ENCODE results near the gene NOTCH3.

The NOTCH3 gene

GRCh38 chr19:15185188-15185587 lies 15.6 kb downstream of the NOTCH3 start:
- H3K27ac ChIP-seq = no peak overlapping the region
- TF ChIP-seq ZFX (IDR thresholded peaks at IDR 0.05; ENCODE audit: borderline replicate concordance) = no peak
- TF ChIP-seq, protein P1, sequence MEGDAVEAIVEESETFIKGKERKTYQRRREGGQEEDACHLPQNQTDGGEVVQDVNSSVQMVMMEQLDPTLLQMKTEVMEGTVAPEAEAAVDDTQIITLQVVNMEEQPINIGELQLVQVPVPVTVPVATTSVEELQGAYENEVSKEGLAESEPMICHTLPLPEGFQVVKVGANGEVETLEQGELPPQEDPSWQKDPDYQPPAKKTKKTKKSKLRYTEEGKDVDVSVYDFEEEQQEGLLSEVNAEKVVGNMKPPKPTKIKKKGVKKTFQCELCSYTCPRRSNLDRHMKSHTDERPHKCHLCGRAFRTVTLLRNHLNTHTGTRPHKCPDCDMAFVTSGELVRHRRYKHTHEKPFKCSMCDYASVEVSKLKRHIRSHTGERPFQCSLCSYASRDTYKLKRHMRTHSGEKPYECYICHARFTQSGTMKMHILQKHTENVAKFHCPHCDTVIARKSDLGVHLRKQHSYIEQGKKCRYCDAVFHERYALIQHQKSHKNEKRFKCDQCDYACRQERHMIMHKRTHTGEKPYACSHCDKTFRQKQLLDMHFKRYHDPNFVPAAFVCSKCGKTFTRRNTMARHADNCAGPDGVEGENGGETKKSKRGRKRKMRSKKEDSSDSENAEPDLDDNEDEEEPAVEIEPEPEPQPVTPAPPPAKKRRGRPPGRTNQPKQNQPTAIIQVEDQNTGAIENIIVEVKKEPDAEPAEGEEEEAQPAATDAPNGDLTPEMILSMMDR (IDR thresholded peaks at IDR 0.05) = no peak

- TF ChIP-seq ZFX (IDR thresholded peaks at IDR 0.05; ENCODE audit: borderline replicate concordance) = no peak
- TF ChIP-seq, protein P1 (IDR thresholded peaks at IDR 0.05) = no peak
- no peak overlapping the region for H3K27ac ChIP-seq
Measured at GRCh38 chr19:15184776-15185175, 16.0 kb downstream of the NOTCH3 start.

DNA sequence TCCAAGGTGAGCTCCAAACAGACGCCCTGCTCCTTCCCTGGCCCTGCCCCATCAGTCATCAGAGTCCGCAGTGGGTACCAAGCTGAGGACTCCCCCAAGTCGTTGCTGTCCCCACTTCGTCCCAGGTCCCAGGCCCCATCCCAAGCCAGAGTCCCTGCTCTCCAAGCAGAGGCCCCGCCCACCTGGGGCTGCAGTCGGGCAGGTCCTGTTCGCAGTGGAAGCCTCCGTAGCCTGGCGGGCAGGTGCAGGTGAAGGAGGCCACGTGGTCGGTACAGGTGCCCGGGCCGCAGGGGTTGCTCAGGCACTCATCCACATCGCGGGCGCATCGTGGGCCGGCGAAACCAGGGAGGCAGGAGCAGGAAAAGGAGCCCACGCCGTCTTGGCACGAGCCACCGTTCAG lies 19.4 kb downstream of the NOTCH3 start:
- no peak for TF ChIP-seq ZFX (IDR thresholded peaks at IDR 0.05; ENCODE audit: borderline replicate concordance)
- TF ChIP-seq, protein P1 (IDR thresholded peaks at IDR 0.05) = no peak

DNA sequence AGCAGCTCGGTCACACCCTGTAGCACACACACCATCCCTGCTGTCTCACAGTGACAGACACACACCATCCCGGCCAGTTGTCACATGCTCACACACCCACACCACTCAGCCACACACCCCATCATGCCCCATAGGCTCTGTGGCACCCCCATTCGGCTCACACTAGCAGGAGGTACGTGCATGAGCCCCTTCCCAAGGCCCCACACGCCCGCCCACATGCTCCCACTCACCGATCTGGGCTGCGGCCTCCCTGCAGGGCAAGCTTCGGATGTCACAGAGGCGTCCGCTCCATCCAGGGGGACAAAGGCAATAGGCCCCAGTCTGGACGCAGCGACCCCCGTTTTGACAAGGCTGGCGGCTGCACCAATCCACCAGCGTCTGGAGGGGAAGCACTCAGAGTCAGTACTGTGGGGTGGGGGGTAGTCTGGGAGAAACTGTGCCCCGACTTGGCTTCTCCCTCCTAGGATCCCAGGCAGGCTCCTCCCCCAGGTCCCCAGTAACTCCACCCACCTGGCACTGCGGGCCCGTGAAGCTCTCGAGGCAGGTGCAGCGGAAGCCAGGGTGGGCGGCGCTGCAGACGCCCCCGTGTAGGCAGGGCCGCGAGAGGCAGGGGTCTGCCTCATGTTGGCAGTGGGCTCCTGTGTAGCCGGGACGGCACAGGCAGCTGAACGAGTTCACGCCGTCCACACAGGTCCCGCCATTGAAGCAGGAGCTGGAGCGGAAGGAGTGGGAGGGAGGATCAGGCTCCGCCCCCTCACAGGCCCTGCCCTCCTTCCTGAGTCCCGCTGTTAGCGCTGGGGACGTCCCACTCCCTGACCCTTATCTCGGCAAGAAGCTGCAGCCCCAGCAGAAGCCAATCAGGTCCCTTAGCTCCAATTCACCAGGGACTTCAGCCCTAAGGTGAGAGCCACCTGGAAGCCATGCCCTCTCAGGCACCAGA lies 20.1 kb downstream of the NOTCH3 start:
- no peak for TF ChIP-seq ZFX (IDR thresholded peaks at IDR 0.05; ENCODE audit: borderline replicate concordance)
- TF ChIP-seq, protein P1 (IDR thresholded peaks at IDR 0.05) = no peak
- peak overlapping the region; percentile 92 for H3K27ac ChIP-seq

More for the DNA sequence above, 19.4 kb downstream of the NOTCH3 start:
- peak overlapping the region; percentile 92 for H3K27ac ChIP-seq

- H3K27ac ChIP-seq = no peak overlapping the region
- TF ChIP-seq, protein P1 (IDR thresholded peaks at IDR 0.05) = no peak
- TF ChIP-seq ZFX (IDR thresholded peaks at IDR 0.05; ENCODE audit: borderline replicate concordance) = no peak
Measured at GRCh38 chr19:15178629-15179308, 22.0 kb downstream of the NOTCH3 start.

DNA sequence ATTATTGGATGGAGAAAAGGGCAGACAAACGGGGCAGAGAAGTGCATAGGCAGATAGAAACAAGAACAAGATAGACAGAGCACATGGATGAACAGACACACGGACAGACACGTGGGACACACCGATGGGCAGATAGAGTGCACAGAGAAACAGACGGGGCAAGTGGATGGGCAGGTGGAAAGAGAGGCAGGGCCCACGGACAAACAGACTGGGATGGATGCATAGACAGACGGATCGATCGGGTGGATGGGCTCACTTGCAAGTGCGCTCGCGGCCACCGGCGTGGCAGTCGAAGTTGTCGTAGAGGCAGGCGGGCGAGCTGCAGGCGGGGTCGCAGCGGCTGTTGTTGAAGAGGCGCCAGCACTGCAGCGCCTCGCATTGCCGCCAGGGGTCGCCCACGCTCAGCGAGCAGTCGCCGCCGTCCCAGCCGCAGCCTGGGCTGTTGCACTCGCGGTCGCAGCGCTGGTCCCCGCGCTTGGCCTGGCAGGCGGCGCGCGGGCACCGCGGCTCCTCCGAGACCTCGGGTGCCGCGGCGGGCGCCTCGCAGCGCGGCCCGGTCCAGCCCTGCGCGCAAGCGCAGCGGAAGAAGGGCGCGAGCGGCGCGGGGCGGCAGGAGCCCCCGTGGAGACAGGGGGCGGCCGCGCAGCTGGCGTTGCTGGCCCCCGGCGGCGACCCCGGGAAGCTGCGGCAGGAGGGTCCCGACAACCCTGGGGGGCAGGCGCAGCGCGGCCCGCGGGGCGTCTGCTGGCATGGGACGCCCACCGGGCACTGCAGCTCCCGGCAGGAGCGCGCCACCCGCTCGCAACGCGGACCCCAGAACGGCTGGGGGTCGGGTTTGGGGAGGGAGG lies 23.3 kb downstream of the NOTCH3 start:
- TF ChIP-seq, protein P1 (IDR thresholded peaks at IDR 0.05) = peak; percentile 98
- no peak for TF ChIP-seq ZFX (IDR thresholded peaks at IDR 0.05; ENCODE audit: borderline replicate concordance)
- no peak overlapping the region for H3K27ac ChIP-seq
